Muscle layer of colon (tissue), 2 donors: ENCODE measurements around the gene CBL.
"Not testable (repeated sequence)": the region's sequence is repeated elsewhere in the genome, so short reads cannot be mapped to it uniquely, and the experiment has no call there.

ENCODE experiments used
- H3K27ac ChIP-seq: one replicate; pipeline ENCODE4 v1.7.0; 2013; ENCODE audit warnings: low read depth, mild to moderate bottlenecking, low read length, moderate library complexity
- H3K27me3 ChIP-seq, 2 donors: one replicate each; pipeline ENCODE4 v1.7.0; 2013; ENCODE audit warnings: low read length in 2 of 2, mild to moderate bottlenecking in 2 of 2; ENCODE audit not compliant: insufficient read depth in 2 of 2, control insufficient read depth in 1 of 2
- H3K36me3 ChIP-seq: one replicate; pipeline ENCODE4 v1.7.0; 2013; ENCODE audit warnings: mild to moderate bottlenecking, low read length; ENCODE audit not compliant: insufficient read depth
- H3K4me1 ChIP-seq: one replicate; pipeline ENCODE4 v1.7.0; 2013; ENCODE audit warnings: mild to moderate bottlenecking, low read length; ENCODE audit not compliant: insufficient read depth
- H3K4me3 ChIP-seq, 2 donors: one replicate each; pipeline ENCODE4 v1.7.0; 2013; ENCODE audit warnings: low read length in 2 of 2, low read depth in 1 of 2, mild to moderate bottlenecking in 1 of 2, moderate library complexity in 1 of 2
- H3K9ac ChIP-seq: one replicate; pipeline ENCODE4 v1.7.0; 2013; ENCODE audit warnings: low read length
- H3K9me3 ChIP-seq: one replicate; pipeline ENCODE4 v1.7.0; 2013; ENCODE audit warnings: mild to moderate bottlenecking, low read length
- donor health status: abdominal sarcoma.
- donor health status: Adenocarcinoma of cecum.

The CBL gene

GRCh38 chr11:119196833-119197483 lies 9.2 kb upstream of the CBL start:
- Histone ChIP-seq H3K4me3 (no peak overlapping the region), H3K9ac (no peak overlapping the region), H3K4me1 (peaks cover 6% of the 10 kb centered on the region), H3K27me3 (no peaks in the 10 kb centered on the region), H3K27ac (no peak overlapping the region), H3K9me3 (no peaks in the 10 kb centered on the region), H3K36me3 (no peaks in the 10 kb centered on the region)

DNA sequence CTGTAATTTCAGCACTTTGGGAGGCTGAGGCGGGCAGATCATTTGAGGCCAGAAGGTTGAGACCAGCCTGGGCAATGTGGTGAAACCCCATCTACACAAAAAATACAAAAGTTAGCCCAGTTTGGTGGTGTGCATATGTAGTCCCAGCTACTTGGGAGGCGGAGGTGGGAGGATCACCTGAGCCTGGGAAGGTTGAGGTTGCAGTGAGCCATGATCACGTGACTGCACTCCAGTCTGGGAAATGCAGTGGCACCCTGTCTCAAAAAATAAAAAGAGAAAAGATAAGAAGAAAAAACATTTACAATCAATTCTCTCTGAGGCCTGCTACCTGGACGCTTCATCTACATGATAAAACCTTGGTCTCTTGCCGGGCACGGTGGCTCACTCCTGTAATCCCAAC lies 7.2 kb upstream of the CBL start:
- H3K9me3 ChIP-seq, result no peaks in the 10 kb centered on the region
- H3K36me3 ChIP-seq, result no peaks in the 10 kb centered on the region
- H3K4me1 ChIP-seq, result peaks cover 6% of the 10 kb centered on the region
- H3K27me3 ChIP-seq, result no peaks in the 10 kb centered on the region
- no peak overlapping the region for H3K9ac ChIP-seq
- no peak overlapping the region for H3K4me3 ChIP-seq
- no peak overlapping the region for H3K27ac ChIP-seq

GRCh38 chr11:119201236-119201635 lies 4.9 kb upstream of the CBL start:
- not testable (repeated sequence) for H3K9ac ChIP-seq, H3K27me3 ChIP-seq, H3K27ac ChIP-seq, H3K36me3 ChIP-seq, H3K9me3 ChIP-seq, H3K4me3 ChIP-seq
- H3K4me1 ChIP-seq, result peaks cover 12% of the 10 kb centered on the region

GRCh38 chr11:119202554-119202953 lies 3.6 kb upstream of the CBL start:
- H3K36me3 ChIP-seq, result no peaks in the 10 kb centered on the region
- H3K27me3 ChIP-seq, result no peaks in the 10 kb centered on the region
- H3K4me1 ChIP-seq, result peaks cover 8% of the 10 kb centered on the region
- no peak overlapping the region for H3K4me3 ChIP-seq
- no peak overlapping the region for H3K27ac ChIP-seq
- H3K9ac ChIP-seq, result no peak overlapping the region
- no peaks in the 10 kb centered on the region for H3K9me3 ChIP-seq

- Histone ChIP-seq H3K27ac (no peak overlapping the region), H3K9me3 (no peaks in the 10 kb centered on the region), H3K27me3 (no peaks in the 10 kb centered on the region), H3K36me3 (no peaks in the 10 kb centered on the region), H3K4me1 (peaks cover 11% of the 10 kb centered on the region), H3K9ac (no peak overlapping the region), H3K4me3 (no peak overlapping the region)
Observed at GRCh38 chr11:119204066-119204465, 2.1 kb upstream of the CBL start.

GRCh38 chr11:119205080-119205479 lies 1.1 kb upstream of the CBL start:
- Histone ChIP-seq H3K9me3 (no peaks in the 10 kb centered on the region), H3K4me1 (peaks cover 11% of the 10 kb centered on the region), H3K36me3 (no peaks in the 10 kb centered on the region), H3K27me3 (no peaks in the 10 kb centered on the region), H3K4me3 (peak overlapping the region in 1 of 2 donors; percentile 66), H3K9ac (no peak overlapping the region), H3K27ac (no peak overlapping the region)

DNA sequence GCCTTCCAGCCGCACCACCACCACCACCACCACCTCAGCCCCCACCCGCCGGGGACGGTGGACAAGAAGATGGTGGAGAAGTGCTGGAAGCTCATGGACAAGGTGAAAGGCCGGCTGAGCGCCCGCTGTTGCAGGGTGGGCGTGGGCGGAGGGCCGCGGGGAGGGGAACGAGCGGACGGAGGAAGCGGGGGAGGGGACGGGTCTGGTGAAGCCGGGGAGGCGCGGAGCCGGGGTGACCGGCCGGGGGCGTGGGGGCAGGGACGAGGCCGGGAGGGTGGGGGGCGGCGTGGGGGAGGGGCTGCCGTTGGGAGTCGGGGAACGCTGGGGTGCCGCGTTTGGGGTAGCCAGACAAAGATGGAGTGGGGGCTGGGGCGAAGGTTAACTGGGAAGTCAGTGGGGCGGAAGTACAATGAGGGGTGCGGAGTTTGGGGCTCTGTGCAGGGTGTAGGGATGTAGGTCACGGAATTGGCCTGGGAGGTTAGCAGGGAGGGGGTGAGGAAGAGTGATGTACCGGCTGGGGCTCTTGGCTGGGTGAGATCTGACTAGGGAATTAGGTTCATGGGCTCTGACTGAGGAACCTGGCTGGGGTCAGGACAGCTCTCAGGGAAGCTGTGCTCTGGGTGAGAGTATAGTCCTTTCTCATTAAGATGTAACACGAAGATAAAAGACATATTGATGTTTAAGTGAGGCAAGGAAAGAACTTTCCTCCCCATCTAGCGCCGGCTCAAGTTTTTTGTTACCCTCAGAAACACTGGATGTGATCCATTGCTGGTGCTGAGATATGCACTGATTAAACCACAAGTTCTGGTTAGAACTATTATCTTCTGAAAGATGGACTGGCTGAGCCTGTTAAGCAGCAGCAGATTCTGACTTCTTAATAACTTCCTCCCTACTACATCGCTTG lies 624 bp downstream of the CBL start:
- Histone ChIP-seq H3K27me3 (no peaks in the 10 kb centered on the region), H3K27ac (peak overlapping the region; percentile 100)

DNA sequence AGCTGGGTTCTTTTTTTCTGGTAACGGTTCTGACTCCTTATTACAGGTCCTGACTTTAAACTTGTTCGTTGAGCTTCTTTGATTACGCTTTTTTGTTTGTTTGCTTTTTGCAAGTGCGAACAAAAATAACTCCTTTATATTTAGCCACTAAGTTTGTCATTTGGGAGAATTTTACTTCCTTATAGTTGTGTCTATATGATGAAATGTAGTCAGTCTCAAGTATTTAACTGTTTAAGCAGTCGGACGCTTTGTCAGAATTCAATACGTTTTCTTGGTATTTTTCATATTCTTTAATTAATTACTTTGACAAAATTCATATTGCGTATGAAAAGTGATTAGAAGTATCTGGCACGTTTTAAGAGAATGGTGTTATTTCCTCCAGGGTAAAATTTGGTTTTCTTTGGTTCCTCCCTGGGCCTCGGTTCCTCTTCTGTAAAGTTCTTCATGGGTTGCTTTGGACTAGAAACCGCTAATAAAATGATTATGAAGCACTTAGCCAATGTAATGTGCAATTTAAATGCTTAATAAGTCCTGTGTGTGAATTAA lies 1.3 kb downstream of the CBL start:
- Histone ChIP-seq H3K27ac (peak overlapping the region; percentile 100), H3K4me1 (peaks cover 11% of the 10 kb centered on the region), H3K9ac (no peak overlapping the region), H3K27me3 (no peaks in the 10 kb centered on the region), H3K36me3 (no peaks in the 10 kb centered on the region), H3K4me3 (peak overlapping the region; percentile 66 to 86), H3K9me3 (no peaks in the 10 kb centered on the region)

More for the DNA sequence above, 624 bp downstream of the CBL start:
- Histone ChIP-seq H3K9ac (peak overlapping the region; percentile 53), H3K36me3 (no peaks in the 10 kb centered on the region), H3K4me3 (peak overlapping the region; percentile 66 to 86), H3K9me3 (no peaks in the 10 kb centered on the region), H3K4me1 (peaks cover 11% of the 10 kb centered on the region)

DNA sequence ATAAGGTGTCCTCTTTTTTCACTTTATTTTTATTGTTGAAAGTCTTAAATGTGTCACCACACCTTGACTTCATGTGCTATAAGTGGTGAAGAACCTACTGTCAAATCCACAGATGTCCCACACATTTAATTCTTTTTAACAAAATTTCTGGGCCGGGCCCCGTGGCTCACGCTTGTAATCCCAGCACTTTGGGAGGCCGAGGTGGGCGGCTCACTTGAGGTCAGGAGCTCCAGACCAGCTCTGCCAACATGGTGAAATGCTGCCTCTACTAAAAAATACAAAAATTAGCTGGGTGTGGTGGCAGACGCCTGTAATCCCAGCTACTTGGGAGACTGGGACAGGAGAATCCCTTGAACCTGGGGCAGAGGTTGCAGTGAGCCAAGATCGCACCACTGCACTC lies 3.0 kb downstream of the CBL start:
- Histone ChIP-seq H3K27ac (no peak overlapping the region), H3K36me3 (no peaks in the 10 kb centered on the region), H3K27me3 (no peaks in the 10 kb centered on the region), H3K9ac (no peak overlapping the region), H3K4me3 (no peak overlapping the region), H3K9me3 (no peaks in the 10 kb centered on the region), H3K4me1 (peaks cover 11% of the 10 kb centered on the region)

DNA sequence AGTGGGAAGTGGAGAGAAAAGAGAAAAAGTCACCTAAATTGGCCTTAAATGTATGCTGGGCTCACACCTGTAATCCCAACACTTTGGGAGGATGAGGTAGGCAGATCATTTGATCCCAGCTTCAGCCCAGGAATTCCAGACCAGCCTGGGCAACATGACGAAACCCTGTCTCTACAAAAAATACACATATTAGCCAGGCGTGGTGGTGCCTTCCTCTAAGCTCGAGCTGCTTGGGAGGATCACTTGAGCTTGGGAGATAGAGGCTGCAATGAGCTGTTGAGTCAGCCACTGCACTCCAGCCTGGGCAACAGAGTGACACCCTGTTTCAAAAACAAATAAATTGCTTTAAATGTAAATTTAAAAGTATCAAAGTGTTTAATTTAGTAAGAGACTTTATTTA lies 3.9 kb downstream of the CBL start:
- Histone ChIP-seq H3K36me3 (no peaks in the 10 kb centered on the region), H3K9me3 (no peaks in the 10 kb centered on the region), H3K27ac (no peak overlapping the region), H3K27me3 (no peaks in the 10 kb centered on the region), H3K4me1 (peaks cover 10% of the 10 kb centered on the region), H3K9ac (no peak overlapping the region), H3K4me3 (no peak overlapping the region)

DNA sequence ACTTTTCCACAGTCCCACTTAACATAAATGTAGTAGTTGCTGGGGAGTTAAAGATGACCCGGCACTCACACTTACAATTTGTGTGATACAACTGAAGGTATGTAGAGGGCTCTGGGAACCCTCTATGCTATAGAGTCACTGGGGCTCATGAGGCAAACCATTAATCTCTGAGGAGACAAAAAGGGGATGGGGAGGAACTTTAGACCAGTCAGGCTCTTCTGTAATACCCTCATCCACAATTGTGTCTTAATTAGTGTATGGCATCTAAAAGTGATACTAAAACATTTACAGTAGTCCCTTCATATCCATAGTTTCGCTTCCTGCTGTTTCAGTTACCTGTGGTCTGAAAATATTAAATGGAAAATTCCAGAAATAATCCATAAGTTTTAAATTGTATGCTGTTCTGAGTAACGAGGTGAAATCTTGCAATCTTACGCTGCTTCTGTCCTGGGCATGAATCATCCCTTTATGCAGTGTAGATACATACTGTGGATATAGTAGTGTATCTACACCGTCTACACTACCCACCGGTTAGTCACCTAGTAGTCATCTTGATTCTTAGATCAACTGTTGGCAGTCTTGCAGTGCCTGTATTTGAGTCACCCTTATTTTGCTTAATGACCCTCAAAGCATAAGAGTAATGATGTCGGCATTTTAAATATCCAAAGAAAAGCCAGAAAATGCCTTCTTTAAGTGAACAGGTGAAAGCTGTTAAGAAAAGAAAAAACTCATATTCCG lies 12.2 kb downstream of the CBL start:
- no peak overlapping the region for H3K4me3 ChIP-seq
- no peaks in the 10 kb centered on the region for H3K27me3 ChIP-seq
- H3K9ac ChIP-seq, result no peak overlapping the region
- H3K27ac ChIP-seq, result no peak overlapping the region
- H3K4me1 ChIP-seq, result peaks cover 11% of the 10 kb centered on the region
- H3K36me3 ChIP-seq, result no peaks in the 10 kb centered on the region
- H3K9me3 ChIP-seq, result no peaks in the 10 kb centered on the region
